ENCODE results near the gene VWA2. TPM values are rescaled to one million over a fixed set of nuclear protein-coding genes. Genes with fewer than 3 reads are reported as not detected.

The VWA2 gene
- polyA plus RNA-seq, 1 of the 3 experiments (the other 2 are of a cell fraction), result not detected

- ChIA-PET CTCF (interaction anchor here (4.8 kb wide), 1 partner anchor 21 kb away, joined by 23 read pairs; no protein-coding TSS in a partner anchor), POLR2A (no interaction called here)
- no peaks in the 10 kb centered on the region; the same call in 1 of the 2 replicates for H3K27me3 ChIP-seq (ENCODE audit: insufficient read depth)
- 72% methylated on average over 6 of the region's 10 CpGs for WGBS (ENCODE audit: low lambda C conversion rate)
- H3F3A ChIP-seq (replicated peaks; ENCODE audit: insufficient read depth), result no peaks in the 10 kb centered on the region
- H2AFZ ChIP-seq (ENCODE audit: low read depth), result no peak overlapping the region
- TF ChIP-seq GABPA (IDR thresholded peaks at IDR 0.05; ENCODE audit: low read depth) (no peak), ELF1 (IDR thresholded peaks at IDR 0.05) (no peak), MXI1 (IDR thresholded peaks at IDR 0.05; ENCODE audit: low read depth, low read length) (no peak), CTCF (IDR thresholded peaks at IDR 0.05) (no peak), FOXJ3 (CRISPR knock-in tag; IDR thresholded peaks at IDR 0.05) (no peak), USF2 (IDR thresholded peaks at IDR 0.05; ENCODE audit: borderline replicate concordance, low read depth, low read length) (no peak), TEAD4 (IDR thresholded peaks at IDR 0.05; ENCODE audit: borderline replicate concordance, insufficient read depth) (no peak), EZH2phosphoT487 (IDR thresholded peaks at IDR 0.05; ENCODE audit: borderline replicate concordance, low read depth) (no peak), RFX5 (IDR thresholded peaks at IDR 0.05; ENCODE audit: low read length) (no peak), JUND (IDR thresholded peaks at IDR 0.05) (no peak), REST (IDR thresholded peaks at IDR 0.05; ENCODE audit: low read depth, low read length) (no peak), FOSL2 (IDR thresholded peaks at IDR 0.05; ENCODE audit: borderline replicate concordance, low read depth) (no peak), RXRA (IDR thresholded peaks at IDR 0.05; ENCODE audit: borderline replicate concordance, low read depth) (no peak), RAD21 (IDR thresholded peaks at IDR 0.05; ENCODE audit: low read length) (no peak), POLR2AphosphoS5 (IDR thresholded peaks at IDR 0.05; ENCODE audit: low read depth, low read length) (no peak), GATA2 (CRISPR knock-in tag; IDR thresholded peaks at IDR 0.05) (no peak), NFIC (IDR thresholded peaks at IDR 0.05; ENCODE audit: borderline replicate concordance) (no peak), EP300 (IDR thresholded peaks at IDR 0.05; ENCODE audit: borderline replicate concordance in 1 of 2, low read depth in 1 of 2, low read length in 1 of 2) (no peak), IRF3 (IDR thresholded peaks at IDR 0.05; ENCODE audit: low read depth, low read length) (no peak)
- no peak overlapping the region for H3K9ac ChIP-seq
- H3K9me2 ChIP-seq, result no peaks in the 10 kb centered on the region
- H3K4me3 ChIP-seq (ENCODE audit: low read depth in 2 of 2, low read length in 1 of 2), result no peak overlapping the region
- peaks cover 0 to 7% of the 10 kb centered on the region in 2 experiments; a peak in 1 of 4 replicates for H3K4me1 ChIP-seq (ENCODE audit: control insufficient read depth in 1 of 2, insufficient read depth in 2 of 2, low read depth in 1 of 2, low read length in 1 of 2)
- H3K4me2 ChIP-seq, result no peak overlapping the region
- no peaks in the 10 kb centered on the region for H4K20me1 ChIP-seq (ENCODE audit: insufficient read depth)
- H3K79me2 ChIP-seq (ENCODE audit: insufficient read depth), result no peaks in the 10 kb centered on the region
- H3K36me3 ChIP-seq (replicated peaks in 1 of 2; ENCODE audit: control insufficient read depth in 1 of 2, insufficient read depth in 2 of 2, low read length in 1 of 2), result no peaks in the 10 kb centered on the region
- no peak overlapping the region for H3K27ac ChIP-seq (ENCODE audit: low read depth in 2 of 2, low read length in 1 of 2)
- DNase-seq, result no peak
- H3K9me3 ChIP-seq, result no peaks in the 10 kb centered on the region
Observed at GRCh38 chr10:114283091-114283490, 44.0 kb downstream of the VWA2 start.

All from SK-N-SH (cell line).